ENCODE data around the gene ELK3.

ELK3 gene

DNA sequence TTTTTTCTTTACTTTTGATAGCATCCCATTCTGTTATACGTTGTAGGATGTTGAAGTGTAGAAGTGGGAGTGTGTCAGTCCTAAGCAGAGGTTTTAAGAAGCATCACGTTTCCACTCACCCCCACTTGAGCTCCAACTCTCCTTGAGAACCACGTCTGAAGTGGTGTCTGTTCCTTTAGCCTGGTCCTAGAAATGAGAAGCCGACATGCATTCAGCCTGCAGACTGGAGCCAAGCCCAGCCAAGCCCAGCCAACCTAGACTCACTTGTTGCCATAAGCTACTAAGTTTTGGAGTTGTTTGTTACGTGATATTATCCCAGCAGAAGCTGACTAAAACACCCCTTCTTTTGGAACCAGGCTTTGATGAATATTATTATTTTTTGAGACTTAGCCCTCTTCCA, 4.4 kb upstream of the ELK3 start:
- no peak for DNase-seq (ENCODE audit: low read depth)

DNA sequence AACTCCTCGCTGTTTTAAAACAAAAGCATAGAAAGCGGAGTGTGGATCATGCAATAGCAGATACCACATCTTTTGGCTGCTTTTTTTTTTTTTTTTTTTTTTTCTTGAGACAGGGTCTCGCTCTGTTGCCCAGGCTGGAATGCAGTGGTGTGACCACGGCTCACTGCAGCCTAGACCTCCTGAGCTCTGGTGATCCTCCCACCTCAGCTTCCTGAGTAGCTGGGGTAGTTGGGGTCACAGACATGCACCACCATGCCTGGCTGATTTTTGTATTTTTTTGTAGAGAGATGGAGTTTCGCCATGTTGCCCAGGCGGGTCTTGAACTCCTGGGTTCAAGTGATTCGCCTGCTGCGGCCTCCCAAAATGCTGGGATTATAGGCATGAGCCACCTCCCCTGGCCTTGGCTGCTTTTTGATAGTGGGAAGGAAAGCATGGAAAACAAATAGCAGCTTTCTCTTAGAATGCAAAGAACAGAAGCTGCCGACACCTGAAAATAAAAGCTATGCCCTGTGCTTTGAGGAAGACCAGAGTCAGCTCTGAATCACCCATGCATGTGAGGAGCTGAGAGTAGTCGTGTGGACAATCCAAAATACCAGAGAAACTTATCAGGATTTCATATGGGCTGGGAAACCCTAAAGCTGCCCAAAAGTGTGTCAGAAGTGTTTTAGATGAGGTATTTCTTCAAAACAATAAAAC, 3.6 kb upstream of the ELK3 start:
- no peak for DNase-seq (ENCODE audit: low read depth)

DNA sequence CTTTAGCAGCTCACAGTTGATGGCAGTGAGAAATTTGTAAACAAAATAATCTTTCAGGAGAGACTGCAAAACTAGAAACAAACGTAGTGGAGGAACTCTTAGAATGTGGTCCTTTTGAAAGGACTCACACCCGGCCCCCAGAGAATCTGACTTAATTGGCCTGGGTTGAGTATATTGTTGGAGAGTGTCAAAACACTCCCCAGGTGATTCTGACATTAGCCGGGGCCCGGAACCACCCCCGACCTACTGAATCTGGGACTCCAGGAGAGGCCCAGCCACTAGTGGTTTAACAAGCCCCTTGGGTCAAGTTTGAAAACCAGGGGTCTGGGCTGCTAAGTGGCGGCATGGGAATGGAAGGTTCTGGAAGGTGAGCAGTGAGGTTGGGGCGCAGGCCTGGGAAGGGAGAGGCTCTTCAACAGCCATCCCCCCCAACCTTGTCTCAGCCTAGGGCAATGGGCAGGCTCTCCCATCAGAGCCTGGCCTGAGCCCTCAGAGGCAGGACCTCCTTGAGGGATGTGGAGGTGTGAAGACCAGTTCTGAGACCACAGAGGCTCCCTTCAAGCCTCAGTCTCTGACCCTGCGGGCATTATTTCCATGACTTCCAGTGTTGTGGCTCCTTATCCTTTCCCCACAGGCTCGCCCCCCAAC, 1.1 kb upstream of the ELK3 start:
- DNase-seq (ENCODE audit: low read depth) = no peak

DNA sequence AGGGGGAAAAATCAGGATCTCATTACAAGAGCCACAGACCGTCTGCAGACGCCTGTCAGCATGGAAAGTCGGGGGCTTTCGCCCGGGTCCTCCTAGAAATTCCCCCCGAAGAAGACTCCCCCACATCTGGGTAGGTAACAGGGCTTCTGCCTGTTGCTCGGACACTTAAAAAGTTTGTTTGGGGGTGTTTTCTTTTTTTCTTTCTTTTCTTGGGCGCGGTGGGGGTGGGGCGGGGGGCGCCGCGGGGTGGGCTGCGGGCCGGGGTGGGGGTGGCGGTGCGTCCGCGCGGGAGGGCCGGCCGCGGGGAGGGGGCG, 358 bp downstream of the ELK3 start:
- no peak for DNase-seq (ENCODE audit: low read depth)

DNA sequence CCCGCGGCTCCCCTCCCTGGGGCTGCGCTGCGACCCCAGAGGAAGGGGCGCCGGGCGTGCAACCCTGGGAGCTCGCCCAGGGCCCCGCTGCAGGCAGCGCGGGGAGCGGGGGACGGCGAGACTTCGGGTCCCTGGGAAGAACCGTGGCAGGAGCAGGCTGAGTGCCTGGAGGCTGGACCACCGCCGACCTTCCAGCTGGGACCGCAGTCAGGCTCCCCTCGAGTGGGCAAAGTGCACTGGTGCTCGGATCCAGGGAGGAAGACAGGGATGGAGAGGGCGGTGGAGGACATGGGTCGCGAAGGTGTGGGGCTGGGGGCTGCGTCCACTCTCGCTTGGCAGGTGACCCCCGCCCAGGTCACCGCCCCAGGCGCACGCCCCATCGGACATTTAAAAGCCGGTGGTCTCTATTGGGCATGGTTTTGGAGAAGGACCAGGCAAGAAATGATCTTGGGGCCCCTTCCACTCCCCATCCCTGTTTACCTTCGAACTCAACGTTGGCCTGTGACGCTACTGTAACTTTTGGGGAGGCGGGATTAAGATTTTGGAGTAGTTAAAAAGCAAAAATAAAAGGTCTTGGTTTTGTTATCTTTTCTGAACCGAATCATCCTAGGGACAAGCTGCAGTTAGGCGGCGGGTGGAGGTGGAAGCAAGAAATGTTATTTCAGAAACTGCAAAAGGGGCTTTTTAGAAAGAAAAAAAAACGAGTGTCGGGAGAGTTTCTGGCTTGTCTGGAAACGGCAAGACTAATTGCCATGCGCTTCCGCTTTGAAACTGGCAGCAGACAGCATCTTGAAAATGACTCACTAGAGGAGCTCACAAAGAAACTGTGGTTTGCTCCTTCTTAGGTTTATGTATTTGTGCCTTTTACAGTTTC, 1.0 kb downstream of the ELK3 start:
- peak; percentile 70 for DNase-seq (ENCODE audit: low read depth)

DNA sequence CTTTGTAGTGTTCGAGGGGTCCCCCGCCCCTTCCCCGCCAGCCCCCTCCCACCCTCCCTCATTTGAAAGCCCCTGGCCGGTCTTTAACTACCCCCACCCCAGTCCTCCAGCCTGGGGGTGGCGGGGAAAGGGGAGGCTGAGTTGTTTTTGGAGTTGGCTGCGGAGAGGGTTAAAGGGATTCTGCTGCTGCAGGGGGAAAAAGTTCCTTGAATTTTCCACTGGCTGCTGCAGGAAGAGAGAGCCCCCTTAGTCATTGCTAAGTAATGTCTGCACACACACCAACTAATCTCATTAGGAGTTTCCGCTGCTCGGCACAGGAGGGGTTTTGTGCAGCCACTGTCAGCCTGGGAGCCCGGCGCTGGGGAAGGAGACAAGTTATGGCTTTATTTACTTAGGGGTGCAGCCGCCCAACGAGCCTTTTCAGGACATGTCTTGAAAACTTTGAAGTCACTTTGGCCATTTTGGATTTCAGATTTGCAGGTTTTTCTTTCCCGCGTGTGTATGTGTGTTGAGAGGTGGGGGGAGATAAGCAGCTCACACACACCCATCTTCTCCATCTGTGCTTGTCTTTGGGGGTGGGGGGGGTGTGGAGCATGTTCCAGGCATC, 1.8 kb downstream of the ELK3 start:
- DNase-seq (ENCODE audit: low read depth) = peak; percentile 56

DNA sequence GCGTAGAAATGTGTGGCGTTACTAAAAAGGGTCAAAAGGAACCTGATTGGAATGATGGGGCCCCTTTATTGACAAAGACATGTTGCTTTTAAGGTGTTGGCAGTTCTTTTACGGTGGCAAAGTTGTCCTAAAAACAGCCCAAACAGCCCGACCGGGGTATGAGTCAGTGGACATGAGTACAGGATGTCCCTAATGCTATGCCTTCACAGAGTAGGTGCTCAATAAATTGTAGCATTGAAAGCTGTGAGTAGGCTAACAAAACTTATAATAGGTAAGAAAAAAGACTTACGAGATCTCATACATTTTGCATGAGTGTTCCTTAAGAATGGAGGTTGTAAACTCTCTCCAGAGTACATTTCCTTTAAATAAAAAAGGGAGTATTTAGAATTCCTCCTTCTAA, 2.6 kb downstream of the ELK3 start:
- DNase-seq (ENCODE audit: low read depth) = no peak

DNA sequence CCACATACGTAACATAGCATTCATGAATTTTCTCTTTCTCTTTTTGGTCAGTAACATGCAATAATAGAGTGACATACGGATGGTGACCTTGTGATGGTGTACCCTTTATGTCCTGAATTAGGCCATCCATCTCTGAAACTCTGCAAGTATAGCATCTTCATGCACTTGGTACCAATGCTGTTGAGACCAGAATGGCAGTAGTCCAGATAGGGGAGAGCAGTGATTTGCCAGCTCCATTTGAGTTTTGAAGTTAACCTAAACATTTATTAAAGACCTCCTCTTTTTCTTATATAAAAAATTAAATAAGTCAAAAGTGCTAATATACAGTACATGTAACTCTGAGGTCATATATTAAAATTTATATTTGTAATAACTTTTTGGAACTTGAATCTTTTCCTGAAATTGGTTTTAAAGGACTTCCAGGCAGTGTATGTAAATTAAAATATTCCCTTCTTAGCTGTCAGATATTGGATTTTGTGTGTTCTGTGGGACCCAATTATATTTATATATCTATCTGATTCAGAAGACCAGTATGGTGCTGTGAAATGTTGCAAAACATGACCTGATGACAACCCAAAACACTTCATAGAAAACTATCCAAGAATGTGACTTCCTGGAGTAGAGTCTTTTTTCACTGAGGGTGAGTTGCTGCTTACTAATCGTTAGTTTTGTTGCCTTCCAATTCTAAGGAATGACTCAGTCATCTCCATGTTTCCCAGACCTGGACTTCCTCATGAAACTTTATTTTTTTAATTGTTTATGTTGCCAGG, 3.5 kb downstream of the ELK3 start:
- no peak for DNase-seq (ENCODE audit: low read depth)

DNA sequence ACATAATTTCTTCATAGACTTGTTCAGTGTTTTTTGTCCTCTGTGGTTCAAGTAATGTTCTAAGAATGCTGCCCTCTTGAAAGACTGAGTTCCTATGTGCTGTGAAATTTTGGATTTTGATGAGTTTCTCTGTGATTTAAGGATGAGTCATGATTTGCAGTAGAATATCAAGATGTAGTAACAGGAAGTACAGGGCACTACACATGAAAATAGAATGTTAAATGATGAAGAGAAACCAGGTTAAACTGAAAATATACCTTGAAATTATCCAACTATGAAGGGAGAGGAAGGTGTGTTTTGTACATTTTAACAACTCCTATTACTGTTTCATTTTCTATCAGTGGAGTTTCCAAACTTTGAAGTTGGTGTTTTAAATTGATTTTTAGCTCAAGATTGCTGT, 4.8 kb downstream of the ELK3 start:
- DNase-seq (ENCODE audit: low read depth) = no peak

DNA sequence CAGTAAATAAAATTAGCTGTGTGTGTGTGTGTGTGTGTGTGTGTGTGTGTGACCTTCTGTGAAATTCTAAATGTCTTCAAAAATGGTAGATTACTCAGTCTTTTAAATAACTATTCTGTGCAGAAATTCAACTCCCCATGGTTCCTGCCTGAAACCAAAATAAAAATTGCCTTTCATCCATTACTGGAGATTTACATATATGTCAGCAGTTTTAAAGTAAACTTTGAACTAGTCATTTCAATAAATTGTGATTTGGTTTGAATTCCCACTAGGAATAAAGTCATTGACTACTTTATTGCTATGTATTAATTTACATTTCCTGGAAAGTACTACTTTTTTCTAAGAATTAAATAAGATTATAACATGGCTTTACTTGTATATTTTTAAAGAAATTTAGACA, 5.3 kb downstream of the ELK3 start:
- DNase-seq (ENCODE audit: low read depth) = no peak

DNA sequence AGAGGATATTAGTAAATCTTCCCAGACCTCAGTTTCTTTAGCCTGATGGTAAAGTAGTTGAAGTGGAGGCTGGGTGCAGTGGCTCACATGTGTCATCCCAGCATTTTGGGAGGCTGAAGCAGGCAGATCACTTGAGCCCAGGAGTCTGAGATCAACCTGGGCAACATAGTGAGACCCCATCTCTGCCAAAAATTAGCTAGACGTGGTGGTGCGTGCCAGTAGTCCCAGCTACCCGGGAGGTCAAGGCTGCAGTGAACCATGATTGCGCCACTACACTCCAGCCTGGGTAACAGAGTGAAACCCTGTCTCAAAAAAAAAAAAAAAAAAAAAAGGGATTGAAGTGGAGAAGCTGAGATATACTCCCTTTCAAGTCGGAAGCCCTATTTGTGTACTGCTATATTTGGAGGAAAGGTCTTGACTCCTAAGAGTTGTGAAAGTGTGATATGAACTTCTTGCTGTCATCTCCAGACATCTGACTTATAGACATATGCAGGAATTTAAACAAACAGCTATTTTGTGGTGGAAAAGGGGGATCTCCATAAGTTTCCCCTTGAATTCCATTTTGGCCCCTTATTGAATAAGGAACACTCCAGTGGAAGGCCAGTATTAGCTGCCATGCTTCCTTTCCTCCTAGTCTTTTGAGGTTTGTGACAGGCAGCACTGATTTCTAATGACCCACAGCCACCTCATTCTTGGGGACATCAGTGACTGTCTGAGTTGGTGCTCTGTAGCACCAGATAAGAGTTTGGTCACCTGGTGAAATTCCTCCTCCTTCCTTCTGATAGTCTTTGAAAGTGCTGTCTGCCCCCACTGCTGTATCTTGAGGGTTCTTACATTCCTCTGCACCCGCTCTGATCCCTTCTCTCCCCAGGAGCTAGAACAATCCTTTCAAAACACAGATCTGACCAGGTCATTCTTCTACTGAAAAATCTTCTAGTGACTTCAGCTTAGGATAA, 7.4 kb downstream of the ELK3 start:
- no peak for DNase-seq (ENCODE audit: low read depth)

DNA sequence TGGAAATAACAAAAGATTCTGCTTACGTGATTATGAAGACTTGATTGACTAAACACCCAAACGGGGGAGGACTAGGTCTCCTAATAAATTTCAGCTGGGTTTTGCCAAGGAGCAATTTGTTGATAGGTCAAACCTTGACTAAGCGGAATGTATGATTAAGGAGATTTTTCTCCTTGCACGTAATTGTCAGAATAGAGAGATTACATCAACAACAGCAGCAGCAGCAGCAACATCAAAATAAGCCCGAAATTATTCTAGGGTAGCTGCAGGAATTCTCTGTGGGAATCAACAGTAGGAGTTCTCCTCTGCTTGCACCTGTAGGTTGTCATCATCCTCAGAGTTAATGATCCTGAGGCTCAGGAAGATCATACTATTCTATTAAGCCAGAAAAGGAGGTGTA, 10.2 kb downstream of the ELK3 start:
- DNase-seq (ENCODE audit: low read depth) = no peak

DNA sequence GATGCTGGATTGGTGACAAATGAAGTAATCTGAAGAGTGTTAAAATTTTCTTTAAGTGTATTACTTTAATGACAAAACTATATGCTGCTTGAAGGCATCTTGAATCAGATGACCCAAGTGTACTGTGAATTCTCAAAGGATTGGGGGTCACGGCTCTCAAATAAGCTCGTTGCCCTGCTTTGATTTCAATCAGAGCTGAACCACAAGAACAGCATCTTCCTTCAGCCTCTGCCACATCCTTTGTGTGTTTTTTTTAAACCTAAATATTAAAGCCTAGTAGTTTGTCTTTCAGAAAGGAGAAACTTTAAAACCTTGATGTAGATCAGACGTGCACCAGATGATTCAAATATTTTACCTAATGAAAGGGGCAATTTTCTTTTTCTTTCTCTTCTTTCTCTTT, 11.7 kb downstream of the ELK3 start:
- no peak for DNase-seq (ENCODE audit: low read depth)

DNA sequence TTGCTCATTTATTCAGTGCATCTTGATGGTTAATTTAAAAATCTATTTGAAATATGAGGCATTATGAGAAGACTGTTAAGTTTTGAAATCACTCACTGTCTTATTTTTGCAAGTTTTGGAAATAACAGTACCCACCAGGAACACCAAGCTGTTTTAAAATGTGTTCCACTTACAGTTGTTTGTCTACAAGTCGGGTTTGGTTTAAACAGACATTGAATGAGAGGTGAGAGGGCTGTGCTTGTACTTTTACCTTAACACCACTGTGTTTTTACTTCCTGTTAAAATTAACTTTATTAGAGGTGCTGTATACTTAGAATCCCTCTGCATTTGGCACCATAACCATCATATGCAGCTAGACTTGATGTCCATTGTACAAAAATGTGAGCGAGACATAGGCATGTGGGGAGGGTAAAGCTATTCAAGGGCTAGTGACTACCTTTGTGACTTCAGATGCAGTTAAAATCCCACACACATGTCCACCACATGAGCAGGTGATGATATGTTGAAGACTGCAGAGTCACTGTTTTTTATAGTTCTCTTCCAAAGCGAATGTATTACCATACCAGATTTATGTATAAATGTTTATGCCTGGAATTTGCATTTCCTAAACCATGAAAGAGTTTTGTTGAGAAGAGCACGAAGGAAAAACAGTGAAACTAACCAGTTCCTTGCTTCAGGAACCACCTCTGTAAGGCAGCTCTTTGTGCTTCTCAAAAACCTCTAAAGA, 12.9 kb downstream of the ELK3 start:
- no peak for DNase-seq (ENCODE audit: low read depth)

DNA sequence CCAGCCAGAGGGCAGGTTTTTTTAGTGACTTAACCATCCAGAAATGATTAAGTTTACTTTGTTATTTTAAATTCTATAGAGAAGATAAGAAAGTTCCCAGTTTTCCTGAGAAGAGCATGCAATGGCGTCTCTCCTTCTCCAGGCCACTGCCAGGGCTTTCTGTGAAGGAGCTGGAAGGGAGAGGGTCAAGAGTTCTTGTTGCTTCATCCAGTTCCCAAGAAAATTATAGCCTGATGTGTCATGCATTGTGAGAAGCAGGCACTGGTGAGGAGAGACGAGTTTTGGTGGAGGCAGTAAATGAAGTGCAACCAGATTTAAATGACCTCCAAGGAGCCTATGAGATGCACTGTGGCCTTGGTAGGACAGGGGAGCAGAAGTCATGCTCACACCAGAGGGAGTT, 14.2 kb downstream of the ELK3 start:
- DNase-seq (ENCODE audit: low read depth) = no peak

DNA sequence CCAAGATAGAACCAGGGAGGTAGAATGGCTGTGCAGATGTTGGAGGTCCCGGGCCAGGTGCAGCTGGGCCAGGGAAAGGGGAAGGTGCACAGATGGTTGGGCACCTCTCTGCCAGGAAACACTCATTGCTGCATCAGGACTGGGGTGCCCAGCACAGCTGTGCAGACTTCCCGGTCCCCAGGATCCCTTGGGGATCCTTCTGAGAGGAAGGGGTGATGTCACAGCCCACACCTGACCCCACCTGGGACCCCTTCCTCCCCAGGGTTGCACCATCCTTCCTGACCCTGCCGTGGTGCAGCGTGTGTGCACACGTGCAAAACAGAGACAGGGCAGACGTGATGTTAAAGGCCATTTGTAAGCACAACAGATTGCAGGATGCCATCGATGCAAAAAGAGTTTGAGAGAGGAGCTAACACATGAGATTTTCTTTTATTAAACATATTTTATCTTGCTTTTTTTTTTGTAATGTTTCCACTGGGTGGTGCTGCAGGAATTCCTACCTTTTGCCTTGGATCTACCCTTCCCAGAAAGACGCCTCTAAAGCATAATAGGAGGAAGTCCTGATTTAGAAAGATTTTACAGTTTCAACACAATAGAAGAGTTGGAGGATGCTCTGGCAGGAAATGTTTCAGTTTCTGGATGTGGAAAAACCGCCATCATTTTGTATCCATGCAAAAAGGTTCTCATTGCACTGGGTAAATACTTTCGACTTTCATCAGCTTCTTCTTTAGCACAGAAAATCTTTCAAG, 14.8 kb downstream of the ELK3 start:
- no peak for DNase-seq (ENCODE audit: low read depth)

DNA sequence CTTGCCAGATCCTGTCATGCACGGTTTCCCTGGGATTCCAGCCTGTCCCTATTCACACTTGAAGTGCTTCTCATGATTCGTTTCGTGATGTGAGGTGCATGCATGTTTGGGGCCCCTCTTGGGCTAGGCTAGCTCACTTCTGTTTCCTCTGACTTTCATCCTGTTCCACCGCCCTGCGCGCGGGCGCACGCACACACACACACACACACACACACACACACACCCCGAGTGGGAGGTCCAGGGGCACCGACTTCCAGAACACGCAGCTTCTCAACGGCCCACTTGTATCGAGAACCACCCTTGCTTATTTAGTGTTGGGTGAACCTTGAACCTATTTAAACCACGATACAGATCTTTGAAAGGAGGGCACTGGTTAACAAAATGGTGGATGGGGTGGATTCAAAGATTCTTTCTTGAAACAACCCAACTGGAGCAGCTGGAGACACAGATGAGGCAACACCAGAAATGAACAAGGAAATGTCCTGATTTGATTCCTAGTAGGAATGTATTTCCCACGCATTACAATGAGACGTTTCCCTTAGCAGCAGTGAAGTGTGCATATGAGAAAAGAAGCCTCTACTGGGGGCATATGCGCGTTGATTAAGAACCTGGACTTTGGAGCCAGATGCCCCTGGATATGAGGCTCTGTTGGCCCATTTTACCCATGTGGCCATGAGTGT, 16.3 kb downstream of the ELK3 start:
- DNase-seq (ENCODE audit: low read depth) = no peak

DNA sequence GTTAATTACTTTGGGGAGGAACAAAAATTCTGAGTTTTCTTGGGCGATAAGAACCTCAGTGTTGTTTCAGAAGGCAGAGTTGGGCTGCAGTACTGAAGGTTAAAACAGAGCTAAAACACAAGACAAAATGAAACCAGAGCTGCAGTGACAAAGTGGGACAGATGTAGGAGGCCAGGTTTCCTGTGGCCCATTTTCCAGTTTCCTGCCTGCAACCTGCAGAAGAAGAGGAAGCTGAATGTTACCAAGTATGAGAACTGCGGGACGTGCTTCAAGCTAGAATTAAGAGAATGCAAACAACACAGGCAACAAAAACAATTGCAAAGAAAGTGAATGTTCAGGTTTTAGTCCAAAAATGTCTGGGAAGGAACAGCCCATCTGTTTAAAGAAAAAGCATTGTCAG, 17.8 kb downstream of the ELK3 start:
- no peak for DNase-seq (ENCODE audit: low read depth)

Measured in activated T-cell treated with anti-CD3 and anti-CD28 coated beads for 24 hours (primary cell).